Measurements from ENCODE around the gene ZNRF3. TPM values are rescaled to one million over a fixed set of nuclear protein-coding genes. Genes with fewer than 3 reads are reported as not detected.
A peak's percentile ranks its signal among the peaks of the same experiment; 100 is the strongest.

Gene ZNRF3
- polyA plus RNA-seq, 1 experiment: 1.1 TPM

DNA sequence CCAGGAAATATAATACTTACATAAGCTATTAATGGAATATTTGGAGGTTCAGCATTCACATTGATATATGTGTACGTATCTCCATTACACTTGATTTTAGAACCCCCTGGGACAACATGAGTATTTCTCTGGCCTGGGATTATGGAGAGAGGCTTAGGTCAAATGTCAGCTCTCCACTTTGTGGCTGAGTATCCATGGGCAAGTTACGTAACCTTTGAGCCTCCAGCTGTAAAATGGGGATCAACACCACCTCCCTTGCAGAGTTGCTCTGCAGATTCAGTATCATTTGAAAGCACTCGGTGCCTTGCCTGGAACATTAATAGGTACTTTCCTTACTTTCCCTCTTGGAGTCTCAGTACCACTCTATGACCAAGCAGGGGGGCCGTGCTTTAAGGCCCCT lies 145.1 kb downstream of the ZNRF3 start:
- no peak overlapping the region for H3K4me3 ChIP-seq (ENCODE audit: low read depth, low read length)
- DNase-seq (ENCODE audit: low read depth): no peak
- CTCF ChIA-PET: interaction anchor here (1.5 to 2.5 kb wide), 3 partner anchors 12 to 217 kb away, joined by 4 to 11 read pairs (median 7); no protein-coding TSS in a partner anchor
- no peaks in the 10 kb centered on the region for H3K36me3 ChIP-seq (ENCODE audit: control insufficient read depth, insufficient read depth, low read length)
- POLR2A ChIA-PET: no interaction called here
- no peaks in the 10 kb centered on the region for H3K27me3 ChIP-seq (ENCODE audit: control insufficient read depth, insufficient read depth, low read length)
- TF ChIP-seq, protein P1, sequence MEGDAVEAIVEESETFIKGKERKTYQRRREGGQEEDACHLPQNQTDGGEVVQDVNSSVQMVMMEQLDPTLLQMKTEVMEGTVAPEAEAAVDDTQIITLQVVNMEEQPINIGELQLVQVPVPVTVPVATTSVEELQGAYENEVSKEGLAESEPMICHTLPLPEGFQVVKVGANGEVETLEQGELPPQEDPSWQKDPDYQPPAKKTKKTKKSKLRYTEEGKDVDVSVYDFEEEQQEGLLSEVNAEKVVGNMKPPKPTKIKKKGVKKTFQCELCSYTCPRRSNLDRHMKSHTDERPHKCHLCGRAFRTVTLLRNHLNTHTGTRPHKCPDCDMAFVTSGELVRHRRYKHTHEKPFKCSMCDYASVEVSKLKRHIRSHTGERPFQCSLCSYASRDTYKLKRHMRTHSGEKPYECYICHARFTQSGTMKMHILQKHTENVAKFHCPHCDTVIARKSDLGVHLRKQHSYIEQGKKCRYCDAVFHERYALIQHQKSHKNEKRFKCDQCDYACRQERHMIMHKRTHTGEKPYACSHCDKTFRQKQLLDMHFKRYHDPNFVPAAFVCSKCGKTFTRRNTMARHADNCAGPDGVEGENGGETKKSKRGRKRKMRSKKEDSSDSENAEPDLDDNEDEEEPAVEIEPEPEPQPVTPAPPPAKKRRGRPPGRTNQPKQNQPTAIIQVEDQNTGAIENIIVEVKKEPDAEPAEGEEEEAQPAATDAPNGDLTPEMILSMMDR (IDR thresholded peaks at IDR 0.05; ENCODE audit: insufficient read depth, low read depth, low read length): no peak

DNA sequence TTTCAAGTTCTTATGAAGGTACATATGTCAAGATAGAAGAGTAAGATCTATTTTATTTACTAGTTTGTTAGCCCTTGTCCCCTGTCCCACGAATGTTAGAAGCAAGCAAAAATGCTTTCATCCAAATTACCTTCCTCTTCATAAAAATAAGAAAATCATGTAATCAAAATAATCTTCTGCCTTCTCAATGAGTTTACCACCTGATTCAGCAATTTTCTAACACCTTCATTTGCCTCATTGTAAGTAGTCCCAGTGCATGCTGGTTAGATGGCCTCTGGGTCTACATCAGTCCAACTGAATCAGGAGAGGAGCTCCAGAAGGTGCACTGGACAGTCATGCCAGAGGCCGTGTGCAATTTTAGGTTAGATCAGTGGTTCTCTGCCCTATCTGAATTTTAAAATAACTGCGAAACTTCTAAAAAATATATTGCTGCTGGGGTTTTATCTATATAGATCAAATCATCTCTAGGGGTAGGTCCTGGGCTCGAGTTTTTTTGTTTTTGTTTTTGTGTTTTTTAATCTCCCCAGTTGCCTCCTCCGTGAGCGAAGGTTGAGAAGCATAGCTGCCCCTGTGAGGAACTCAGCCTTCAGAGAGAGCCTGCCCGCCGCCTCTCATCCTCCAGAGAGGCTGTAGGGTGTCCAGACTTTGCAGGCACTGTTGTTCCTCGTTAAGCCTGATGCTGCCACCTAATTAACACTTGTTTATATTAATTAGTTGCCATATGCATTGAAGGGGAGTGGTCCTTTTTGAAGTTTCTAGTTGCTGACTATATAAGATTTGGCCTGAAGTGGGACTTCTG lies 146.0 kb downstream of the ZNRF3 start:
- H3K27me3 ChIP-seq (ENCODE audit: control insufficient read depth, insufficient read depth, low read length): no peaks in the 10 kb centered on the region
- TF ChIP-seq, protein P1 (IDR thresholded peaks at IDR 0.05; ENCODE audit: insufficient read depth, low read depth, low read length): no peak
- ChIA-PET CTCF (interaction anchor here (1.5 to 2.5 kb wide), 2 partner anchors 16 to 216 kb away, joined by 4 to 11 read pairs; no protein-coding TSS in a partner anchor), POLR2A (no interaction called here)
- no peak overlapping the region for H3K4me3 ChIP-seq (ENCODE audit: low read depth, low read length)
- H3K36me3 ChIP-seq (ENCODE audit: control insufficient read depth, insufficient read depth, low read length): no peaks in the 10 kb centered on the region
- DNase-seq (ENCODE audit: low read depth): no peak

DNA sequence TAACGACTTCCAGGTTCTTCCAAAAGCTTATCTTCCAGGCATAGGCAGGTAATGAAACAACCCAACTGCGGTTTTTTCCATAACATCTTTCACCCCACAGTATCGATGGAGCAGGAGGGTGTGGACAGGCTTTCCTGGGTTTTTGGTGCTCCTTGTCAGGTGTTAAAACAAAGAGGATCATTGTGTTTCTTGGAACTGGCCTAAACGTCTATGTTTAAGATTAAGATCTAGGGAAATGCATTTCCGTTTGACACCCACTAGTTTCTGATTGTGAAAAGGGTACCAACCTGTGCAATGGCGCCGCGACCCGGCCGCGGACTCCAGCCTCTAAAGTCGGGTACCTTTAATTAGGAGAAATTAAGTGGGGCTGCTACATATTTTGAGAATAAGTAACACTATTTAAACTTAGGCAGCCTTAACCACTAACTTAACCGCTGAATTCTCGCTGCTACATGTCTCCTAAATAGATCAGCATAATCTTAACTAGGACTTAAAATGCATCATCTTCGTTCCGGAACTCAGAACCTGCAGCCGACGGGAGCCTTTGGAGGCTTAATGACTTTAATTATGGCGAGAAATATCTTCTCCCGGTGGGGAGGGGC lies 146.7 kb downstream of the ZNRF3 start:
- Histone ChIP-seq H3K27me3 (ENCODE audit: control insufficient read depth, insufficient read depth, low read length) (no peaks in the 10 kb centered on the region), H3K4me3 (ENCODE audit: low read depth, low read length) (peak overlapping the region; percentile 37), H3K36me3 (ENCODE audit: control insufficient read depth, insufficient read depth, low read length) (no peaks in the 10 kb centered on the region)
- TF ChIP-seq, protein P1 (IDR thresholded peaks at IDR 0.05; ENCODE audit: insufficient read depth, low read depth, low read length): no peak
- POLR2A ChIA-PET: no interaction called here
- CTCF ChIA-PET: interaction anchor here (1.3 to 1.7 kb wide), 3 partner anchors 11 to 215 kb away, joined by 4 to 9 read pairs (median 7); no protein-coding TSS in a partner anchor
- DNase-seq (ENCODE audit: low read depth): no peak

DNA sequence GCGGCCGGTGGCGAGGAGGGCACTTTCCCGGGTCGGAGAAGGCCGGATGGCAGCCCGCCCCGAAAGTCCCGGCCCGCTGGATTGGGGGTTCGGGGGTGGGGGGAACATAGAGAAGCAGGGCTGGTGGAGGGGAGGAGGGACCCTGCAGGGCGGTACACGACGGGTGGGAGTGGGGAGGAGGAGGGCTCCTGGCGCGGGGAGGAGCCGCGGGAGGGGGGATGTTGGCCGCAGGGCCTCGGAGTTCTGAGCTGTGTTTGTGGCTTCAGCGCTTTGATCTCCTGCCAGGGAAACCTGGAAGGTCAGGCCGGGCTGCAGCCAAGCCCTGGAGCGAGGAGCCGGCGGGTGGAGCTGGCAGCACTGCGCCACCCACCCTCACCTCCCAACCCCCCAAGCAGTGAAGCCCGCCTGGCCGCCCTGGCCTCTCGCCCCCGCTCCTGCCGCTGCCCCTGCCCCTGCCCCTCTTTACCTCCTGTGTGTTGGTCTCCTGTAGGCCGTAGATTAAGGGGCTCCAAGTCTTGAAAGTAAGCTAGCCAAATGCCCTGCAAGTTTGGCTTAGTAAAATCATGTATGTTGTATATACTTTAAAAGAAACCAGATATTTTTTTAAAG lies 147.3 kb downstream of the ZNRF3 start:
- peak overlapping the region; percentile 37 for H3K4me3 ChIP-seq (ENCODE audit: low read depth, low read length)
- TF ChIP-seq, protein P1 (IDR thresholded peaks at IDR 0.05; ENCODE audit: insufficient read depth, low read depth, low read length): no peak
- no peaks in the 10 kb centered on the region for H3K27me3 ChIP-seq (ENCODE audit: control insufficient read depth, insufficient read depth, low read length)
- POLR2A ChIA-PET: no interaction called here
- no peaks in the 10 kb centered on the region for H3K36me3 ChIP-seq (ENCODE audit: control insufficient read depth, insufficient read depth, low read length)
- CTCF ChIA-PET: interaction anchor here (0.9 to 1.8 kb wide), 6 partner anchors 10 to 183 kb away, joined by 3 to 9 read pairs (median 6); no protein-coding TSS in a partner anchor
- no peak for DNase-seq (ENCODE audit: low read depth)

All from BJ (cell line).